HG03342 (cell line): ENCODE results near the gene MCM6.

Source experiments
- ATAC-seq: cut with Tn5 transposase; IDR thresholded peaks from one replicate; pipeline ENCODE4 v1.9.1; 2021; ENCODE audit warnings: mild to moderate bottlenecking, moderate library complexity; ENCODE audit not compliant: unreplicated experiment

Gene MCM6

DNA sequence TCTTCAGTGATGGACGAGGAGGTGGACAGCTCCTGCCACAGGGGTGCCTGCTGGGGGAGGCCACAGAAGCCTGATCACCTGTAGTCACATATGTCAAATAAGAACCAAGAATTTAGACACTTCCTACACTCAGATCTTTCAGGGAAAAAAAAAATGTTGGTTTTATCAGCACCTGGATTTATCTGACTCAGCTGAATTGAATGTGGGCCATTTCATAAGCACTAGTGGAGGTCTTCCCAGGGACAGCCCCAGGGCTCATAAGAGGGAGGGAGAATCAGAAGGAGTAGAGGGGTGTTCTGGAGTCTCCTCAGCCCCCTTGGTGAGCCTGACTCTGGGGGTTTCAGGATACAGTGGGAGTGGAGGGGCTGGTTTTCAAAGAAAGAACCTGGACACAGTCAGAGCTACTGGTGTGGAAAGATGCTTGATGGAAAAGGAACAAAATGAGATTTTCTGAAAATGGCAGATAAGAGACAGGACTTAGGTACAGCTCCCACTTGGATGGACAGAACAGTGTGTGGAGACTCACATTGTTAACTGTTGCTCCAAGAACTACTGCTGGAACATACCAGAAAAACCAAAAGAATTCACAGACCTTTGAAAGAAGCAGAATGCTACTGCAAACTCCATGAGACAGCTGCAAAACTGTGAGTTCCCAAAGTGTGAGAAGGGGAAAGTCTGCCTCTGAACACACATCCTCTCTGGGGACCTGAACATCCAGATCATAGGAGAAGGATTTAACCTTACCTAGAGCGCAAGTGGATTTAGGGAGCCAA is 84.6 kb downstream of the MCM6 start:
- no peak for ATAC-seq

- no peak for ATAC-seq
Measured at GRCh38 chr2:135790423-135790822, 85.8 kb downstream of the MCM6 start.
